Spleen (tissue), 11 donors: ENCODE measurements around the gene HSD17B1. TPM values are rescaled to one million over a fixed set of nuclear protein-coding genes. Genes with fewer than 3 reads are reported as not detected.
"Not testable (repeated sequence)": the region's sequence is repeated elsewhere in the genome, so short reads cannot be mapped to it uniquely, and the experiment has no call there.

Experiments used
- DNase-seq: peaks from one replicate; pipeline ENCODE4 v3.0.0-alpha.2; 2020
- H3K27ac ChIP-seq, 8 donors: fragments of 200-600 bp; sonication (generic) in 7 of 8; 1 replicate in 4 of 8; 2 replicates in 4 of 8; pipeline versions ENCODE4 v1.5.0 to v1.8.0; 2016 to 2021; ENCODE audit warnings: inconsistent platforms in 4 of 8, mild to moderate bottlenecking in 4 of 8, moderate library complexity in 1 of 8
- H3K27me3 ChIP-seq, 7 donors: fragments of 200-600 bp; sonication (generic) in 6 of 7; replicated peaks in 1 of 7; 1 replicate in 4 of 7; 2 replicates in 3 of 7; pipeline versions ENCODE4 v1.5.0 to v1.8.0; 2016 to 2021; ENCODE audit warnings: inconsistent platforms in 3 of 7, mild to moderate bottlenecking in 1 of 7
- H3K36me3 ChIP-seq, 6 donors: fragments of 200-600 bp; sonication (generic) in 5 of 6; 1 replicate in 4 of 6; 2 replicates in 2 of 6; pipeline versions ENCODE4 v1.5.0 to v1.8.0; 2016 to 2021; ENCODE audit warnings: inconsistent platforms in 2 of 6
- H3K4me1 ChIP-seq, 6 donors: fragments of 200-600 bp; sonication (generic) in 5 of 6; 1 replicate in 3 of 6; 2 replicates in 3 of 6; pipeline versions ENCODE4 v1.5.0 to v1.8.0; 2016 to 2021; ENCODE audit warnings: inconsistent platforms in 3 of 6
- H3K4me3 ChIP-seq, 8 donors: fragments of 200-600 bp; sonication (generic) in 7 of 8; 1 replicate in 4 of 8; 2 replicates in 4 of 8; pipeline versions ENCODE4 v1.5.0 to v1.8.0; 2016 to 2021; ENCODE audit warnings: inconsistent platforms in 4 of 8, mild to moderate bottlenecking in 4 of 8, moderate library complexity in 2 of 8
- H3K9me3 ChIP-seq, 8 donors: fragments of 200-600 bp; sonication (generic) in 7 of 8; 1 replicate in 4 of 8; 2 replicates in 4 of 8; pipeline versions ENCODE4 v1.5.0 to v1.8.0; 2016 to 2021; ENCODE audit warnings: inconsistent platforms in 4 of 8
- CTCF ChIP-seq, 11 experiments: fragments of 200-600 bp in 7 of 11; fragments of 450-650 bp in 4 of 11; sonication (generic) in 4 of 11; IDR thresholded peaks in 8 of 11; conservative IDR thresholded peaks in 3 of 11; 1 replicate in 7 of 11; 2 replicates in 4 of 11; pipeline versions ENCODE4 v1.4.0 to v1.8.0; 2016 to 2021; ENCODE audit warnings: antibody characterized with exemption in 11 of 11, inconsistent platforms in 4 of 11, mild to moderate bottlenecking in 1 of 11
- POLR2A ChIP-seq, 3 donors: fragments of 450-650 bp; IDR thresholded peaks; one replicate each; pipeline ENCODE4 v1.5.1; 2017; ENCODE audit warnings: antibody characterized with exemption in 3 of 3, mild to moderate bottlenecking in 1 of 3
- POLR2AphosphoS5 ChIP-seq, 3 donors: sonication (generic); formaldehyde crosslinking; IDR thresholded peaks; one replicate each; pipeline ENCODE4 v1.5.1; 2017; ENCODE audit warnings: antibody characterized with exemption in 3 of 3
- WGBS, 5 donors: extraction: QIAGEN DNeasy Blood & Tissue Kit in 3 of 5; methylation state at CpG; one replicate each; pipeline versions ENCODE4 v1.1.5 to v1.1.7; 2013 to 2018; 5-methylcytosine and 5-hydroxymethylcytosine counted together
- intact Hi-C: fragments of 100-400 bp; cut with DNase I; formaldehyde crosslinking; loops from one replicate; pipeline ENCODE4 v1.15.0; 2023; ENCODE audit warnings: low total_unique reads
- polyA plus RNA-seq, 3 donors: library from polyadenylated mRNA; stranded (reverse); fragments of 200-250 nt; gene quantifications; one replicate each; pipeline ENCODE4 v1.2.1, GENCODE V29; 2013
- total RNA-seq, 7 donors: library from RNA; depleted of rRNA in 3 of 7; stranded (reverse); fragments of >200 nt in 3 of 7; fragmentation: NEBNext Ultra II Directional in 4 of 7; extraction: Animal tissue kit (Norgen Biotek cat#: 25700) in 4 of 7; gene quantifications; one replicate each; pipeline versions ENCODE4 v1.1.0 to v1.2.1, GENCODE V29; 2016 to 2021
- donor health status: healthy with polysubstance abuse.
- donor health status: DM: no; HTN: no; CAD: no; lungs with moderate emphysema.
- donor health status: DM: no; HTN: no; CAD: no.
- donor health status: Bipolar disorder and iron deficiency.
- donor health status: healthy.
- donor health status: DM: no; HTN: no; CAD: no.
- donor health status: DM: yes; HTN: yes; CAD: no.

Gene HSD17B1
- total and polyA plus RNA-seq, 10 donors, result 0.54 to 5.5 (median 1.3) TPM

GRCh38 chr17:42541041-42541833 lies 11.5 kb upstream of the HSD17B1 start:
- peaks cover 0 to 82% (median 46%) of the 10 kb centered on the region in 6 donors for H3K36me3 ChIP-seq
- H3K4me1 ChIP-seq, result peaks cover 9 to 40% (median 18%) of the 10 kb centered on the region in 6 donors
- no peak for DNase-seq
- TF ChIP-seq CTCF (IDR thresholded peaks at IDR 0.05 in 8 of 11, conservative IDR thresholded peaks at IDR 0.05 in 3 of 11) (no peak), POLR2AphosphoS5 (IDR thresholded peaks at IDR 0.05) (no peak), POLR2A (IDR thresholded peaks at IDR 0.05) (no peak)
- H3K27ac ChIP-seq, result peak overlapping the region in 2 of 8 donors; percentile 5 to 28
- H3K9me3 ChIP-seq, result no peaks in the 10 kb centered on the region
- intact Hi-C loops, result no loop called here
- no peak overlapping the region for H3K4me3 ChIP-seq
- 73 to 81% (median 78%) methylated on average over 17 of the region's 17 CpGs for whole genome bisulfite sequencing, 5 donors
- H3K27me3 ChIP-seq, result no peaks in the 10 kb centered on the region

GRCh38 chr17:42543190-42544079 lies 9.3 kb upstream of the HSD17B1 start:
- Histone ChIP-seq H3K27me3 (peaks cover 0 to under 1% (median 0%) of the 10 kb centered on the region in 7 donors), H3K36me3 (peaks cover 0 to 71% (median 44%) of the 10 kb centered on the region in 6 donors), H3K4me3 (no peak overlapping the region), H3K4me1 (peaks cover 0 to 29% (median 9%) of the 10 kb centered on the region in 6 donors), H3K9me3 (no peaks in the 10 kb centered on the region), H3K27ac (peak overlapping the region in 2 of 8 donors; percentile 18 to 55)
- WGBS, 5 donors, result 90 to 95% (median 93%) methylated on average over 23 to 39 of the region's 39 CpGs
- intact Hi-C loops, result no loop called here
- TF ChIP-seq POLR2A (IDR thresholded peaks at IDR 0.05), result no peak
- TF ChIP-seq POLR2AphosphoS5 (IDR thresholded peaks at IDR 0.05), result peak; percentile 27 to 73 (median 48)
- DNase-seq, result no peak

DNA sequence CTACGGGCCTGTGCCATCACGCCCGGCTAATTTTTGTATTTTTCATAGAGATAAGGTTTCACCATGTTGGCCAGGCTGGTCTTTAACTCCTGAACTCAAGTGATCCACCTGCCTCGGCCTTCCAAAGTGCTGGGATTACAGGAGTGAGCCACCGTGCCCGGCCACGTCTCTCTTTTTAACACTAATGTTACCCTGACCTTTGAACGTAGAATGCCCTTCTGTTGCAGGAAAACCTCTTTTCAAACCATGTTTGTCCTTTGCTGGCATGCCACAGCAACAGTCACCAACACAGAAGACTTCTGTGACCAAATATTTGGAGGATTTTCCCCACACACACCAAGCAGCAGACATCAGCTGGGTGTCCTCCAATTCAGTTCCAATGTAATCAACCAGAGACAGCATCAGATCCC lies 7.8 kb upstream of the HSD17B1 start:
- no peak for DNase-seq
- Histone ChIP-seq H3K4me1 (peaks cover 5 to 36% (median 16%) of the 10 kb centered on the region in 6 donors), H3K27ac (no peak overlapping the region), H3K4me3 (no peak overlapping the region), H3K9me3 (no peaks in the 10 kb centered on the region), H3K27me3 (peaks cover 0 to 4% (median 0%) of the 10 kb centered on the region in 7 donors), H3K36me3 (peaks cover 0 to 57% (median 31%) of the 10 kb centered on the region in 6 donors)
- WGBS, 5 donors, result 71 to 80% (median 80%) methylated on average over 8 of the region's 8 CpGs
- TF ChIP-seq CTCF (IDR thresholded peaks at IDR 0.05 in 8 of 11, conservative IDR thresholded peaks at IDR 0.05 in 3 of 11), result no peak
- TF ChIP-seq POLR2AphosphoS5 (IDR thresholded peaks at IDR 0.05), result no peak
- no peak for TF ChIP-seq POLR2A (IDR thresholded peaks at IDR 0.05)
- intact Hi-C loops, result no loop called here

- DNase-seq, H3K4me3 ChIP-seq, H3K9me3 ChIP-seq, H3K27ac ChIP-seq, H3K27me3 ChIP-seq, intact Hi-C loops: not testable (repeated sequence)
- Histone ChIP-seq H3K36me3 (peaks cover 0 to 46% (median 30%) of the 10 kb centered on the region in 6 donors), H3K4me1 (peaks cover 5 to 33% (median 16%) of the 10 kb centered on the region in 6 donors)
- 91 to 93% (median 92%) methylated on average over 8 to 9 of the region's 9 CpGs for WGBS, 5 donors
Measured at GRCh38 chr17:42545755-42546505, 6.8 kb upstream of the HSD17B1 start.
